Endothelial cell (in vitro differentiated cells): ENCODE measurements around the gene DSCAML1. TPM values are rescaled to one million over a fixed set of nuclear protein-coding genes. Genes with fewer than 3 reads are reported as not detected.

ENCODE experiments used
- DNase-seq: peaks from one replicate; pipeline ENCODE4 v3.0.0; 2021; ENCODE audit warnings: low spot score
- H3K27ac Mint-ChIP-seq: one replicate; pipeline ENCODE4 v1.8.0; 2021; ENCODE audit warnings: mixed read lengths, inconsistent platforms; ENCODE audit not compliant: unreplicated experiment
- H3K27me3 Mint-ChIP-seq: one replicate; pipeline ENCODE4 v1.8.0; 2021; ENCODE audit warnings: mild to moderate bottlenecking, moderate library complexity, mixed read lengths, inconsistent platforms; ENCODE audit not compliant: unreplicated experiment
- H3K36me3 Mint-ChIP-seq: one replicate; pipeline ENCODE4 v1.8.0; 2021; ENCODE audit warnings: mild to moderate bottlenecking, low read depth, mixed read lengths, inconsistent platforms; ENCODE audit not compliant: unreplicated experiment
- H3K4me1 Mint-ChIP-seq: one replicate; pipeline ENCODE4 v1.8.0; 2021; ENCODE audit warnings: mild to moderate bottlenecking, mixed read lengths, inconsistent platforms; ENCODE audit not compliant: unreplicated experiment
- H3K4me3 Mint-ChIP-seq: one replicate; pipeline ENCODE4 v1.8.0; 2021; ENCODE audit warnings: mild to moderate bottlenecking, mixed read lengths, inconsistent platforms; ENCODE audit not compliant: unreplicated experiment
- H3K9me3 Mint-ChIP-seq: one replicate; pipeline ENCODE4 v1.8.0; 2021; ENCODE audit warnings: mixed read lengths, inconsistent platforms; ENCODE audit not compliant: unreplicated experiment
- CTCF ChIP-seq: fragments of 200-600 bp; sonication (generic); IDR thresholded peaks from one replicate; pipeline ENCODE4 v1.5.0; 2021; ENCODE audit warnings: antibody characterized with exemption; ENCODE audit not compliant: unreplicated experiment
- total RNA-seq: library from RNA; stranded (reverse); fragmentation: NEBNext Ultra II Directional; extraction: Animal tissue kit (Norgen Biotek cat#: 25700); gene quantifications from one replicate; pipeline ENCODE4 v1.2.1, GENCODE V29; 2021; ENCODE audit not compliant: unreplicated experiment

The DSCAML1 gene
- total RNA-seq, 1 donor from 2014 or later, result 3.8 TPM

GRCh38 chr11:117593065-117593464, 204.0 kb downstream of the DSCAML1 start:
- Mint-ChIP-seq H3K27me3 (peaks cover 3% of the 10 kb centered on the region), H3K36me3 (no peaks in the 10 kb centered on the region), H3K4me3 (no peak overlapping the region), H3K4me1 (no peaks in the 10 kb centered on the region), H3K27ac (no peak overlapping the region), H3K9me3 (no peaks in the 10 kb centered on the region)
- no peak for DNase-seq
- no peak for TF ChIP-seq CTCF

- peaks cover 6% of the 10 kb centered on the region for H3K27me3 Mint-ChIP-seq
- no peaks in the 10 kb centered on the region for H3K9me3 Mint-ChIP-seq
- H3K4me1 Mint-ChIP-seq, result no peaks in the 10 kb centered on the region
- no peak for TF ChIP-seq CTCF
- no peak overlapping the region for H3K4me3 Mint-ChIP-seq
- no peak overlapping the region for H3K27ac Mint-ChIP-seq
- no peaks in the 10 kb centered on the region for H3K36me3 Mint-ChIP-seq
- DNase-seq, result no peak
Measured at GRCh38 chr11:117591316-117592039, 205.5 kb downstream of the DSCAML1 start.

- no peak for TF ChIP-seq CTCF
- H3K27me3 Mint-ChIP-seq, result peaks cover 4% of the 10 kb centered on the region
Measured at GRCh38 chr11:117589063-117589462, 208.0 kb downstream of the DSCAML1 start.

GRCh38 chr11:117588166-117588810, 208.7 kb downstream of the DSCAML1 start:
- H3K9me3 Mint-ChIP-seq, result no peaks in the 10 kb centered on the region
- H3K27ac Mint-ChIP-seq, result no peak overlapping the region
- H3K36me3 Mint-ChIP-seq, result no peaks in the 10 kb centered on the region
- peaks cover 6% of the 10 kb centered on the region for H3K27me3 Mint-ChIP-seq
- no peaks in the 10 kb centered on the region for H3K4me1 Mint-ChIP-seq
- TF ChIP-seq CTCF, result no peak
- H3K4me3 Mint-ChIP-seq, result no peak overlapping the region
- no peak for DNase-seq

More at GRCh38 chr11:117589063-117589462, 208.0 kb downstream of the DSCAML1 start:
- H3K27ac Mint-ChIP-seq, result no peak overlapping the region
- H3K4me1 Mint-ChIP-seq, result no peaks in the 10 kb centered on the region
- H3K9me3 Mint-ChIP-seq, result no peaks in the 10 kb centered on the region
- no peaks in the 10 kb centered on the region for H3K36me3 Mint-ChIP-seq
- no peak for DNase-seq
- no peak overlapping the region for H3K4me3 Mint-ChIP-seq

- no peak for TF ChIP-seq CTCF
- Mint-ChIP-seq H3K9me3 (no peaks in the 10 kb centered on the region), H3K4me3 (no peak overlapping the region), H3K4me1 (no peaks in the 10 kb centered on the region), H3K27ac (no peak overlapping the region), H3K36me3 (no peaks in the 10 kb centered on the region), H3K27me3 (peaks cover 6% of the 10 kb centered on the region)
- no peak for DNase-seq
Measured at GRCh38 chr11:117587416-117587815, 209.6 kb downstream of the DSCAML1 start.
